IPS-18c (cell line): ENCODE data around the gene ESYT1.
"Not testable (repeated sequence)": the region's sequence is repeated elsewhere in the genome, so short reads cannot be mapped to it uniquely, and the experiment has no call there.

Experiments used
- H3K4me3 ChIP-seq: 2 replicates; pipeline ENCODE4 v1.7.0; 2013; ENCODE audit warnings: low read depth, mild to moderate bottlenecking, low read length, moderate library complexity; ENCODE audit not compliant: insufficient read depth
- H3K9me3 ChIP-seq: one replicate; pipeline ENCODE4 v1.6.1; 2013; ENCODE audit warnings: mild to moderate bottlenecking, low read length, moderate library complexity; ENCODE audit not compliant: control insufficient read depth, insufficient read depth

The ESYT1 gene

DNA sequence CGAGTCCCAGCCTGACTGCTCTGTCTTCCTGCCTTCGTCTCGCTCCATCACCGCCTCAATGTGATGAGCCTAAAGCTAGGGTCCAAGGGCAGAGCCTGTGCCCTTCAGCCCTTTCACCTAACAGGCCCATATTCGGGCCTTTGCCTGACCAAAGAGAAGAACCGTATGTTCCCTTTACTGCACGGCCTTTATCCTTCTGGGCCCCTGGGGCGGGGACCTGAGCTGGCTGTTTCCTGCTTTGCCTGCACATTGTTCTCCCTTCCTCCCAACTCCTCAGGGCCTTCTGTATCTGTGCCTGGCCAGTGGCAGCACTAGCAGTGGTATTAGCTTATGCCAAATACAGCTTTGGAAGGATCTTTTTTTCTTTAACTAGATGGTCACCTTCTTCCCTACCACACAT lies 15.8 kb downstream of the ESYT1 start:
- Histone ChIP-seq H3K4me3 (no peak overlapping the region), H3K9me3 (no peaks in the 10 kb centered on the region)

DNA sequence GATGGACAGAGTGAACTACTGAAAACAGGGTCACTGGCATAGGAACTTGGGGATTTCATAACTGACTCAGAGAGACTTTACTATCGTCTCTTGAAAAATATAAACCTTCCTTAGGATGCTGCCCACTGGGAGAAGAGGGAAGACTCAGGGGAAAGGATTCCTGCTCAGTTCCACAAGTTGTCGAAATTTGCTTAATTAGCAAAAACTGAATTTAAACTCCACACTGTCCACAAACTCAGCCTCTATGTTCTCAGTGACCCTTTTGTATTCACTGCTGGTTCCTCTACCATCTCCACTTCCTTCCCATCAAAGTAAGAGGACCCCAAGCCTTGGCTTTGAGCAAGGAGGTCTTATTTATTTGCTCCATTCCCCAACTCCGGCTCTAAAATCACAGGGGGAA lies 17.1 kb downstream of the ESYT1 start:
- H3K9me3 ChIP-seq: no peaks in the 10 kb centered on the region

DNA sequence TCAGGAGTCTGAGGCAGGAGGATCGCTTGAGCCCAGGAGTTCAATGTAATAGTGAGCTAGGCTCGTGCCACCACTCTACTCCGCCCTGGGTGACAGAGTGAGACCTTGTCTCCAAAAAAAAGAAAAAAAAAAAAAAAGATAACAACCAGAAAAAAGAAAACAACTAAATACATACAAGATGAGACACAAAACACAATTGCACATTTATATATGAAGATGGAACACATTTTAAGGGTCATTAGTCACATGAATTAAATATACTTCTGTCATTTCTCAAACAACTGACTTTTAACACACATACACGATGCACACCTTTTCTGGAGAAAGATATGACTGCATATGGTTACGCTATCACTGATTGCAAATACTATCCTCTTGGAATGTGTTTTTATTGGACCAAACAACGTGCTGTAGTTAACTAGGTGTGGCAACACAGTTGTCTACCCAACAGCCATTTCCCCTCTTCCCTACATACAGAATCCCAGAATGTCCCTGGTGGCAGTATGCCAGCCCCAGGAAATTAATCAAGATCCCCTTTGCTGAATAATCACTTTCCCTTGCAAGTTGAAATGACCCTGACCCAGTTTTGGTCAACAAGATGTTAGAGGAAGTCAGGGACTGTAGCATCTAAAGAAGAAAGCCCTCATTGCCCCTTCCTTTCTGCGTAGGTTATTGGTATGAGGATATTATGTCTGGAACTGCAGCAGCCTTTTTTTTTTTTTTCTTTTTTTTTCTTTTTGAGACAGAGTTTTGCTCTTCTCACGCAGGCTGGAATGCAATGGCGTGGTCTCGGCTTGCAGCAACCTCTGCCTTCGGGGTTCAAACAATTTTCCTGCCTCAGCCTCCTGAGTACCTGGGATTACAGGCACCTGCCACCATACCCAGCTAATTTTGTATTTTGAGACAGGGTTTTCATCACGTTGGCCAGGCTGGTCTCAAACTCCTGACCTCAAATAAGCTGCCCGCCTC lies 18.7 kb downstream of the ESYT1 start:
- no peaks in the 10 kb centered on the region for H3K9me3 ChIP-seq

More for the DNA sequence above, 17.1 kb downstream of the ESYT1 start:
- H3K4me3 ChIP-seq: no peak overlapping the region

DNA sequence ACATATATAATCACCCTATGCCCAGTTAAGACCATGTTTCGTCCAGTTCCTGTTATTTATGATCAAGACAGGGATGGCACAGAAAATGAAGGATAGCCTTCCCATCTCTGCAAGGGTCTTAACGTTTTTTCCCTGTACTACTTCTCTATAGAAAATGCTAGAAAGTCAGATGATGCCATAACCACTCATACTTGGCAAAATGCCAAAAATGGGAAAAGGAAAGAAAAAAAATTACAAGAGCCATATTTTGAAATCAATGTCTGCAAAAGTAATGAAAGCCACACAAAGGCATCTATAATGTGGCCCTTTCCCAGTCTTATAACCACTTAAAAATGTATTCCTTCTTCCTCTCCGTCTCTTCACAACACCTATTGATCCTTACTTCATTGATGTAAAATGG lies 22.5 kb downstream of the ESYT1 start:
- no peak overlapping the region for H3K4me3 ChIP-seq
- no peaks in the 10 kb centered on the region for H3K9me3 ChIP-seq

More for the DNA sequence above, 18.7 kb downstream of the ESYT1 start:
- no peak overlapping the region for H3K4me3 ChIP-seq

DNA sequence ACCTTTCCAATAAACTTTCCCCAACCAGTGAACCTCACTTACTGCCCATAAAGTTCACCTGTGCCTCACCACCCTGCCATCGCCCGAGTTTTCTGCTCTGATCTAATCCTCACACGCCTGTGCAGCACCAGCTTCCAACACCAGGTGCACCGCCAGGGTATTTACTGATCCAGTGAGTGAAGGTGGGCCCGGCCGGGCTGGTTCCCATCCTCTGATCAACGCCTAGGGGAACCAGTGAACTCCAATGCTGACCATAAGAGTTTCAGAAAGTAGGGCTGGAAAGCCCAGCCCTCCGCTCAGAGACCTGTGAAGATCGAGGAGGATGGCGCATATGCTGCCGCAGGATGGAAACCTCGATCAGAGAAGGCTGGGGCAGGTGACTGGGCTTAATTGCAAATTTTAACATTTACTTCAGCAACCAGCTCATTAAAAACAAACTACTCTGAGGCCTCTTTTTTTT lies 23.6 kb downstream of the ESYT1 start:
- Histone ChIP-seq H3K4me3 (peak overlapping the region; percentile 65), H3K9me3 (no peaks in the 10 kb centered on the region)

DNA sequence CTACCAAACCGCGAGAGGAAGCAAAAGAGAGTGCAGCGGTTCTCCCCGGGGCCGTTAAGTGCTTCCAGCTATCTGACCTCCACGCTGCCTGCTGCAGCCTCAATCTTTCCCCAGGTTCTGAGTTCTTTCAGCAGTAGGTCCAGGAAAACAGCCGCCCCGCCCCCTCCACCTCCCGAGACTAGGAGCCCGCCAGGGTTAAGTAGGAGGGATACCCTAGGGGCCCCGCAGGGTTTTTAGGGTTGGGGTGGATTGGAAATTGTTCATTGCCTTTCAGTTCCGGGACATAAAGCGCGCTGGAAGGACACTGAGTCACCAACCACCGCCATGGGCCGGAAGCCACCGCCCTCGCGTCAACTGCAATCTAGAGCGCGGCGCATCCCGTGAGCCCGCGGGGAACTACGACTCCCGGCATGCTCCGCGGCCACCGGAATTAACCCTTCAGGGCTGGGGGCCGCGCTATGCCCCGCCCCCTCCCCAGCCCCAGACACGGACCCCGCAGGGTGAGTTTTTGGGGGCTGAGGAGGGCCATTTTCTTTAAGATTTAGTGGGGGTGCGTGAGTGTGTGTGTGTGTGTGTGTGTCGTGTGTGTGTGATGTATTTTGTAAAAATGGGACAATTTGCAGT lies 24.2 kb downstream of the ESYT1 start, which contains the start of gene MYL6B:
Gene MYL6B, plus strand, starts transcription at position 456 of the 624 bp plus-strand sequence. CDS start 1,332 bp downstream, outside the sequence.
- Histone ChIP-seq H3K4me3 (peak within 1 kb of the TSS; percentile 65), H3K9me3 (no peaks in the 10 kb centered on the region)

DNA sequence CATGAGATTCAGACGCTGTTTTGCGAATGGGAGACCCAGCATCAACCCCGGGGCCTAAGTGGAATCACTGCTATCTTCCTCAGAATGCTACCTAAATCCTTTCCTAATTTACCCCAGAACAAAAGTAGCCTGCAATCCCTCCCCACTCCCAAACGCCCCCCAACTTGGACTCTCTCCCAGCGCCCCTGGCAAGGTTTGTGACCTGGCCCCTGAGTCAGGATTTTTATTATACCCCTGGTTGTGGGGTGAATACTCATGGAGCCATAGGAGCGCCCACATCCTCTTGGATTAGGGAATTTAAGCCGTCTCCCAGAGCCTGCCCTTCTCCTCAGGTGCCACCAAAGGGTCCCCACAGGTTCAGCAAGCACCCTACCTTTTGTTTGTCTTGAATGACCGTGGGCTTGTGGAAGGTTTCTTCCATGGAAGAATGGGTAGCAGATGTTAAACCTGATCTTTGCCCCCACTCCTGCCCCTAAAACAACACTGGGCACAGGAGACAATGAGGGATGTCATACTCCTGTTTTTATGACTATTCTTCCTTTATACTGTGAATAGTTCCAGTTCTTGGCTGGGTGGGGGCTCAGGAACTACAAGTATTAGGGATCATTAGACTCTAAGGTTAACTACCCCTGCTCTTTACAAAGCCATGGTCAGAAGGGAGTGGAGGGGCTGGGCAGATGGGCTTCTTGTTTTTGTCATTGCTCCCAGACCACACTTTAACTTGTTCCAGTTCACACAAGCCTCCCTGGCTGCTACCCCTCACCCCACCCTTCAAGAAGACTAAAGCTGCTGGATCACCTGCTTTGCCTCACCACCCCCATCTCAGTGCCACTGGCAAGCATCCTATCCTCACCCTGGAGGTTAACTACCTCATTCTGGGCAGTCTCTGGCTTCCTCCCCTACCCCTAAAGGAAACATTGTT lies 24.9 kb downstream of the ESYT1 start:
- H3K4me3 ChIP-seq: peak overlapping the region; percentile 65
- H3K9me3 ChIP-seq: no peaks in the 10 kb centered on the region

DNA sequence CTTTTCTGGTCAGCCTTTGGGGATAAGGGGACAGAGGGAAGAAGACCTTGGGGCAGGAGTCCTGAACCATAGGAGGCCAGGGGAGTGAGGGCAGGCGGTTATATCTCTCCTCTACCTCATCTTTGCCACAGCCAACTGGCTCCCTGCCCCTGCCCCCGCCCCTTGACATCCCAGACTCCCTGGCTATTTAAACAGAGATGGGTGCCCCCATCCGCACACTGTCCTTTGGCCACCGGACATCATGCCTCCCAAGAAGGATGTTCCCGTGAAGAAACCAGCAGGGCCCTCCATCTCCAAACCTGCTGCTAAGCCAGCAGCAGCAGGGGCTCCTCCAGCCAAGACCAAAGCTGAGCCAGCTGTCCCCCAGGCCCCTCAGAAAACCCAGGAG lies 25.6 kb downstream of the ESYT1 start:
- H3K9me3 ChIP-seq: no peaks in the 10 kb centered on the region
- peak overlapping the region; percentile 65 for H3K4me3 ChIP-seq

DNA sequence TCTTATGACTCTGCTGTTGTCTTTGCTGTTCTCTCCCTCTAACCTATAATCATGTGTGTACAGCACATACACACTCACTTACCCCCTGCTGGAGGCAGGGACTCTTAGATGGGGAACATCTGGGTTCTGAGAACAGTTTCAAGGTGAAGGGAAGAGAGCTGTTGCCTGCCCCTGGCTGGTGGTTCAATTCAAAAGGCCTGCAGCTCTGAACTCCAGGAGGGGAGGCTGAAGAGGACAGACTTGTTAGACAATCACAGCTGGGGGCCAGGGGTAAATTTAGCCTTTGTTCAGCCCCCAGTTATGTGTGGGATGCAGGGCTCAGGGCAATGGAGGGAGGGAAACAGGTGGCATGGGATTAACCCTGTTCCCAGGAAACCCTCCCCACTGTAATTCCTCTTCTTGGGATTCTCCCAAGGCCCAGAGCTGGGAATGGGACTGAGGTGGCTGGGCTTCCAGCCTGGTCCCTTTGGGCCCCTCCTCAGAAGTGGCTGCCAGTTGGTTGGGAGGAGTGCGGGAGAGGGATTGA lies 26.2 kb downstream of the ESYT1 start:
- H3K9me3 ChIP-seq: no peaks in the 10 kb centered on the region

DNA sequence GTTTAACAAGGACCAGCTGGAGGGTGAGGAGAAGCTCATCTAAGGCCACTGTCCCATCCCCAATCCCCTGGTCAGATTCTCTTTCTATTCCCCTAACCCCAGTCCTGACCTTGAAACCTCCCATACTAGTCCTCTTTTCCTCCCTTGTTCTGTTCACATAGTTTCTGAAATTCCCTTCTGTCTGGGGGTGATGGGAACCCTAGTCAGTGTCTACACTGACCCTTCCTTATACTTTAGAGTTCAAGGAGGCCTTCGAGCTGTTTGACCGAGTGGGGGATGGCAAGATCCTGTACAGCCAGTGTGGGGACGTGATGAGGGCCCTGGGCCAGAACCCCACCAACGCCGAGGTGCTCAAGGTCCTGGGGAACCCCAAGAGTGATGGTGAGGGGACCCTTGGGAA lies 26.8 kb downstream of the ESYT1 start:
- no peaks in the 10 kb centered on the region for H3K9me3 ChIP-seq
- H3K4me3 ChIP-seq: no peak overlapping the region

More for the DNA sequence above, 26.2 kb downstream of the ESYT1 start:
- H3K4me3 ChIP-seq: no peak overlapping the region

DNA sequence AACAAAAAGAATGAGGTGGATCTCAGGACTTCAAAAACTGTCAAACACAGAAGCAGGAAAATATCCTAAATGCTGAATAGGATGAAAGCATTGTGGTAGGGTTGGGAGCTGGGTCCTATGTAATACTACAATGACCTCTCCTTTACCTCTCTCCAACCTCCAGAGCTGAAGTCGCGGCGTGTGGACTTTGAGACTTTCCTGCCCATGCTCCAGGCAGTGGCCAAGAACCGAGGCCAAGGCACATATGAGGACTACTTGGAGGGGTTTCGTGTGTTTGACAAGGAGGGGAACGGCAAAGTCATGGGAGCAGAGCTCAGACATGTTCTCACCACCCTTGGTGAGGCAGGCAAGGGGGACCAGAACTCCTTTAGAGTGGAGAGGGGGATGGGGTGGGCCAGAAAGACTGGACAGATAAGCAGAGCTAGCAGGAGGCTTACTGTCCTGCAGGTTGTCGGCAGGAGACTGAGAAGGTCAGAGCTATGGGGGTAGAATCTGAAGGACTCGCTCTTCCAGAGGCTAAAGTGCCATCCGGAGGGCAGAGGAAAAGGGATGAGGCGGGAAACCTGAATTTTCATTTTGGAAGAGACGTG lies 27.3 kb downstream of the ESYT1 start:
- Histone ChIP-seq H3K4me3 (no peak overlapping the region), H3K9me3 (no peaks in the 10 kb centered on the region)

DNA sequence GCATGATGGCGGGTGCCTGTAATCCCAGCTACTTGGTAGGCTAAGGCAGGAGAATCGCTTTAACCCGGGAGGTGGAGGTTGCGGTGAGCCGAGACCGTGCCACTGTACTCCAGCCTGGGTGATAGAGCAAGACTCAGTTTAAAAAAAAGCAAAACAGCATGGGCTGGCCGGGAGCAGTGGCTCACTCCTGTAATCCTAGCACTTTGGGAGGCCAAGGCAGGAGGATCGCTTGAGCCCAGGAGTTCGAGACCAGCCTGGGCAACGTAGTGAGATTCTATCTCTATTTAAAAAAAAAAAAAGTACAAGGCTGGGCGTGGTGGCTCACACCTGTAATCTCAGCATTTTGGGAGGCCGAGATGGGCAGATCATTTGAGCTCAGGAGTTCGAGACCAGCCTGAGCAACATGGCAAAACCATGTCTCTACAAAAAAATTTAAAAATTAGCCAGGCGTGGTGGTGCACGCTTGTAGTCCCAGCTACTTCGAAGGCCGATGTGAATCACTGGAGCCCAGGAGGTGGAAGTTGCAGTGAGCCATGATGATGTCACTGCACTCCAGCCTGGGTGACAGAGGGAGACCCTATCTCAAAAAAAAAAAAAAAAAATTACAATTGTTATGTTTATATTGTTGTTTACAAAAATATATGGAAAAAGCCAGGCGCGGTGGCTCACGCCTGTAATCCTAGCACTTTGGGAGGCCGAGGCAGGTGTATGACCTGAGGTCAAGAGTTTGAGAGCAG lies 28.6 kb downstream of the ESYT1 start:
- not testable (repeated sequence) for H3K9me3 ChIP-seq
- peak overlapping the region; percentile 40; the same call in 1 of the 2 replicates for H3K4me3 ChIP-seq

DNA sequence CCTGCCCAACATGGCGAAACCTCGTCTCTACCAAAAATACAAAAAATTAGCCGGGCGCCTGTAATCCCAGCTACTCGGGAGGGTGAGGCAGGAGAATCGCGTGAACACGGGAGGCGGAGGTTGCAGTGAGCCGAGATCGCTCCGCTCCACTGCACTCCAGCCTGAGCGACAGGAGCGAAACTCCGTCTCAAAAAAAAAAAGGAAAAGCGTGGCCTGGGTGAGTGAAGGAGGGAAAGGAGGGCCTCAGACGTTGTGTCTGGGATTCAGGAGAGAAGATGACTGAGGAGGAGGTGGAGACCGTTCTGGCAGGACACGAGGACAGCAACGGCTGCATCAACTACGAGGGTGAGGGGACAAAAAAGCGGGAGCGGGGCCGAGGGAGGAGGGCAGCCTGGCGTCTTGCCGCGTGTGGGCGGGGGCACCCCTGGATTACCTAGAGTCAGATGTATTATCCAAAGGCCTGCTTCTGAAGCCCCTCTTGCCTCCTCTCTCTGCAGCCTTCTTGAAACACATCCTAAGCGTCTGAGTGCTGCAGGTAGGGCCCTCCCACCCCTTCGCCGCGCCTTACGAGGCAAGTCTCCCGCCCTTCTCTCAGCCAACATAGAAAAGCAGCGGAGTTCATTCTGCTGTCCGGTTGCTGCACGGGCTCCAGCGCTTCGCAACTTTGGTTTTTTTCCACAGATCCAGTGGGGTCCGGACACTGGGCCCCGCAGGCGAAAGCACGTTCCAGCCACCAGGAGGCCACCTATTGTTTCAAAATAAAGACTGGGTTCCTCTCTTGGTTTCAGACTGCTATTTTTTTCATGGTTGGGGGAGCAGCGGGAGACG lies 29.3 kb downstream of the ESYT1 start:
- Histone ChIP-seq H3K9me3 (no peaks in the 10 kb centered on the region), H3K4me3 (peak overlapping the region; percentile 40)

DNA sequence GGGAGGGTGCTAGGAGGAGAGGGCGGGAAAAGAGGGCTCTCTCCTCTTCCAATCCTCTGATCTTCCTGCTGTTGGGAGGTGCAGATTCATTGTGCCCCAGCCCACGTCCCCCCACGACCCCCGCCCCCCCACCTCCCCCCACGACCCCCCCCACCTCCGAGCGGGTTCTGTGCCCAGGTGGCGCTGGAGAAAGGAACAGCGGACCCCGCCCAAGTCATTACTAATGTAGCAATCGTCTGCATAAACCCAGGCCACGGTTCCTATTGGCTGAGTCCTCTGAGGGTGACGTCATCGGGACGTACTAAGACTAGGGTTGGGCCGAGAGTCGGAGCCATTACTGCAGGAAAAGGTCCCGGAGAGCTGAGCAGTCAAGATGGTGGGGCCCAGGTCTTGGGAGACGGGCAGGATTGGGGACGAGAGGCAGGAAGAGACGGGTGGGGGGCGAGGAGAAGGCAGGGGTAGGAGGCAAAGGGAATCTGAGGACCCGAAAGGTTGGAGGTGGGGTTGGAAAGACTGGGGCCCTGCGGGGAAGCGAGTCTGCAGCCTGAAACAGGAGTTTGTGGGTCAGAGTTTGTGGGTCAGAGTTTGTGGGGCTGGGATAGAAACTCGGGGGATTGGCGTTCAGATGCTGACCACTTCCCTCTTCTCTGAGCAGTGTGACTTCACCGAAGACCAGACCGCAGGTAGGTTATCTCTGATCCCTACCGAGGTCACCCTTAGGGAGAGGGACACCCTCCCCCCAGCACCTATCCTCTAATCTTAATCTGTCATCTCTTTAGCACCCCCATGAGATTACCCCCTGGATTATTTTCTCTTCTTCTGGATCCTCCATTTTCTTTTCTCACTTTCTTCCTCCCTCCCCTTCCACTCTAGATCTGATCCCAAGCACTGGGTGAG lies 30.2 kb downstream of the ESYT1 start, which contains the start of gene MYL6:
Gene MYL6, plus strand, starts transcription at position 331 of the 897 bp plus-strand sequence. Its CDS starts 43 bp downstream, at position 374.
- H3K4me3 ChIP-seq: peak within 1 kb of the TSS; percentile 85
- no peaks in the 10 kb centered on the region for H3K9me3 ChIP-seq
